Fibroblast of mammary gland (primary cell): ENCODE measurements around the gene NFATC1.

ENCODE experiments used
- DNase-seq: peaks from one replicate; pipeline ENCODE4 v3.0.0-alpha.2; 2010; ENCODE audit warnings: low read depth
- H3K4me3 ChIP-seq: 2 replicates; pipeline ENCODE4 v1.5.1; 2011; ENCODE audit warnings: low read depth, mild to moderate bottlenecking, low read length, moderate library complexity; ENCODE audit not compliant: control insufficient read depth
- CTCF ChIP-seq: conservative IDR thresholded peaks from 2 replicates; pipeline ENCODE4 v1.5.1; 2011; ENCODE audit warnings: low read depth, low read length, inconsistent platforms; ENCODE audit not compliant: control insufficient read depth, insufficient read depth

Gene NFATC1

GRCh38 chr18:79548621-79548985, 152.9 kb downstream of the NFATC1 start:
- no peak for TF ChIP-seq CTCF
- no peak overlapping the region for H3K4me3 ChIP-seq
- DNase-seq, result no peak

GRCh38 chr18:79548986-79549637, 153.4 kb downstream of the NFATC1 start:
- no peak overlapping the region for H3K4me3 ChIP-seq
- DNase-seq, result no peak
- no peak for TF ChIP-seq CTCF

GRCh38 chr18:79549638-79550000, 153.9 kb downstream of the NFATC1 start:
- no peak for DNase-seq
- H3K4me3 ChIP-seq, result no peak overlapping the region
- no peak for TF ChIP-seq CTCF

GRCh38 chr18:79552140-79552631, 156.5 kb downstream of the NFATC1 start:
- DNase-seq, result no peak
- no peak overlapping the region for H3K4me3 ChIP-seq
- no peak for TF ChIP-seq CTCF

GRCh38 chr18:79552696-79553095, 157.0 kb downstream of the NFATC1 start:
- DNase-seq, result no peak
- no peak for TF ChIP-seq CTCF
- H3K4me3 ChIP-seq, result no peak overlapping the region

GRCh38 chr18:79553154-79553553, 157.4 kb downstream of the NFATC1 start:
- DNase-seq, result no peak
- H3K4me3 ChIP-seq, result no peak overlapping the region
- TF ChIP-seq CTCF, result no peak

- H3K4me3 ChIP-seq, result no peak overlapping the region
- DNase-seq, result no peak
- TF ChIP-seq CTCF, result no peak
Measured at GRCh38 chr18:79553696-79554095, 158.0 kb downstream of the NFATC1 start.
